Fibroblast of upper back skin (primary cell): Measurements from ENCODE around the gene PLB1.

Source experiments
- DNase-seq: peaks from one replicate; pipeline ENCODE4 v3.0.0-alpha.2; 2013

Gene PLB1

GRCh38 chr2:28495551-28496250 is at the start of gene PLB1:
Gene PLB1 (plus strand): TSS chr2:28496060. CDS start chr2:28496115, 55 bp downstream.
- no peak for DNase-seq

- no peak for DNase-seq
These were observed 49.3 kb upstream of the PLB1 start for GRCh38 chr2:28446531-28446930.

GRCh38 chr2:28447086-28447485 is 48.8 kb upstream of the PLB1 start:
- DNase-seq, result no peak

GRCh38 chr2:28447943-28448792 is 47.7 kb upstream of the PLB1 start:
- peak; percentile 87 for DNase-seq

GRCh38 chr2:28448793-28449100 is 47.1 kb upstream of the PLB1 start:
- DNase-seq, result no peak

GRCh38 chr2:28449126-28449487 is 46.8 kb upstream of the PLB1 start:
- DNase-seq, result no peak

- peak; percentile 48 for DNase-seq
These were observed 46.1 kb upstream of the PLB1 start for GRCh38 chr2:28449488-28450395.

- no peak for DNase-seq
These were observed 44.8 kb upstream of the PLB1 start for GRCh38 chr2:28450901-28451565.

GRCh38 chr2:28451793-28452533 is 43.9 kb upstream of the PLB1 start:
- no peak for DNase-seq

- peak; percentile 37 for DNase-seq
These were observed 43.3 kb upstream of the PLB1 start for GRCh38 chr2:28452534-28453081.

- DNase-seq, result no peak
These were observed 42.5 kb upstream of the PLB1 start for GRCh38 chr2:28453396-28453795.

- DNase-seq, result no peak
These were observed 41.6 kb upstream of the PLB1 start for GRCh38 chr2:28454016-28454930.

GRCh38 chr2:28457237-28457636 is 38.6 kb upstream of the PLB1 start:
- no peak for DNase-seq

GRCh38 chr2:28461056-28461455 is 34.8 kb upstream of the PLB1 start:
- DNase-seq, result no peak

- DNase-seq, result no peak
These were observed 33.7 kb upstream of the PLB1 start for GRCh38 chr2:28462122-28462521.

GRCh38 chr2:28463211-28463816 is 32.5 kb upstream of the PLB1 start:
- DNase-seq, result no peak

GRCh38 chr2:28463893-28464292 is 32.0 kb upstream of the PLB1 start:
- no peak for DNase-seq

- no peak for DNase-seq
These were observed 30.5 kb upstream of the PLB1 start for GRCh38 chr2:28465148-28465885.

- DNase-seq, result peak; percentile 56
These were observed 26.6 kb upstream of the PLB1 start for GRCh38 chr2:28469304-28469703.
